ENCODE results near the gene KAZN.
"Not testable (repeated sequence)": the region's sequence is repeated elsewhere in the genome, so short reads cannot be mapped to it uniquely, and the experiment has no call there.

KAZN gene

DNA sequence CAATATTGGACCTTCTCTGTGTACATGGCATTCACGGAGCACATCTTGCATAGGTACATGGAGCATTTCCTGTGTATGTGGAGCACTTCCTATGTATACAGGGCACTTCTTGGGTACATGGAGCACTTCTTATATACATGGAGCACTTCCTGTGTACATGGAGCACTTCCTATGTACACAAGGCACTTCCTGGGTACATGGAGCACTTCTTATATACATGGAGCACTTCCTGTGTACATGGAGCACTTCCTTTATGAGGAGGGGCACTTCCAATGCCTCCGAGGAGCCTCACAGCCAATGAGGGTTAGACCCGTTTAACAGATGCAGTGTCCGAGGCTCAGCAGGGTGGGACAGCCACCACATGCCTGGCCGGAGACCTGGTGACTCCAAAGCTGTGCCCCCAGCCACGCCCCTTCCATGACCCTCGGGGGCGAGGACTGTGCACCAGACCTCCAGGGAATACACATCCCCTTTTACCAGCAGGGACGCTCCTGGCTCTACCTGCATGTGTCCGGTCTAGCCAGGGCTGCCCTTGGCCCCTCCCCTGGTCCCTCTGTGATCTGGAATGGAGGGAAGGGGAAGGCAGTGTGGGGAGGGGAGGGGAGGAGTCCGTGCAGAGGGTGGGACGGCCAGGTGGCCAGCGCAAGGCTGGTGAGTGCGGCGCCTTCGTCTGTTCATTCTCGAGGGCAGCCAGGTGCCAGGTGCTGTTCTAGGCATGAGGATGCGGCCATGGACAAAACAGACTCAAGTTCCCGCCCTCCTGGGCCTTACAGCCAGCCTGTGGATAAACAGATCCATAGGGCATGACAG is 360.0 kb downstream of the KAZN start:
- no peak for DNase-seq (ENCODE audit: low read depth)

GRCh38 chr1:14959059-14959694 is 360.7 kb downstream of the KAZN start:
- no peak for DNase-seq (ENCODE audit: low read depth)

DNA sequence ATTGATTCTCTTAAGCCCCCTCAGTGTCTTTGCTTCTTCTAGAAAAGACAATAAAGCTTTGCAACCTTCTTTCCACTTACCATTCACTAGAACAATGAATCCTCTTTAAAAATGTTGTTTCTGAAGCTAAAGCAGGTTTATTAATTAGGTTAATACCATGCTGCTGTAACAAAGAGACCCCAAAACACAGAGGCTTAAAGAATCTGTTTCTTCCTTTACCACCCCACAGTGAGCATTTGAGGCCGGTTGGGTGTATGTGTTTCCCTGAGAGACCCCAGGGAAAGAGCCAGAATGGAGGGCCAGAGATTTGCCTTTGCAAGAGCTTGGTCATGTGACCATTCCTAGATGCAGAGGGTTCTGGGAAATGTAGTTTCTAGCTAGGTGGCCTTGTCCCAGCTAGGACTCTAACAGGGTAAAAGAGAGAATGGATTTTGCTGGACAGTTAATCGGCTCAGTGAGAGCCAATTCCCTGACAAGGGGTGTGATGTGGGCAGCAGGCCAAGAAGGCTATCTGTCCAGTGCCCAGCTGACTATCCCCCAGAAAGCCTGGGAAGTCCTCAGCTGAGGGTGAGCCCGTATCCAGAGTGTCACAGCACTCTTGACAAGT is 363.3 kb downstream of the KAZN start:
- DNase-seq (ENCODE audit: low read depth) = no peak

DNA sequence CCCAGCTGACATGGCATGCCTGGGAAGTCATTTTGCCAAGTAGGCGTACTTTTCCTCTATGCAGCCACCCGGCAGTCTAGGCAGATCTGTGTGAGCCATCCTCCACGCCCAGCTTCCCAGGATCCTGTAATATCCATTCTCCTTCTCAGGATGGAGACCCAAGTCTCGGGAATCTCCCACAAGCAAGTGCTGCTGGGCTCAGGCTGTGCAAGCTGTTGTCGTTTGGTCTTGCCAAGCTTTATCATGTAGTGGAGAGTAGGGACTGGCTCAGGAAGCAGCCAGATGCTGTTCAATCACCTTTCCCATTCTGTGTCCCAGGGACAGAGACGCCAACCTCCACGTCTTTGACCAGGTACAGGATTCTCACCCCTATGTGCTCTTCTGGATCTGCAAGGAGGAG is 363.9 kb downstream of the KAZN start:
- no peak for DNase-seq (ENCODE audit: low read depth)

GRCh38 chr1:14963791-14964710 is 365.6 kb downstream of the KAZN start:
- DNase-seq (ENCODE audit: low read depth) = not testable (repeated sequence)

- no peak for DNase-seq (ENCODE audit: low read depth)
These were observed 366.2 kb downstream of the KAZN start for GRCh38 chr1:14964711-14965055.

GRCh38 chr1:14968251-14968851 is 369.9 kb downstream of the KAZN start:
- DNase-seq (ENCODE audit: low read depth) = no peak

DNA sequence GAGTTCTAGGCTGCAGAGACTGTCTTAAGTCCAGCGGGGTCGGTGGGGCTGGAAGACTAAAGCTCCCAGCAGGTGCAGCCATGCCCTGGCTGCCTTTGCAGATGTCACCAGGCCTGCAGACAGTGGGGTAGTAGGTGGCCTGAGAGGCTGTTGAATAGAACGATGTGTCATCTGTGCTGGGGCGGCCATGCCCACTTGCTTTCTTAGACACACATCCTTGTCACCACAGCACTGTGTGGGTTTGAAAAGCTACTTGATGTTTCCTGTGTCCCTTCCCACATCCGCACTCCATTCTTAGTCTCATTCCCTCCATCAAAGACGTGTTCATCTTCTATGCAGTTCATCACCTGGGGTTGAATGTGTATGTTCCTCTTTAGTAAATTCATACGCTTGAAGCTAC is 370.5 kb downstream of the KAZN start:
- DNase-seq (ENCODE audit: low read depth) = no peak

DNA sequence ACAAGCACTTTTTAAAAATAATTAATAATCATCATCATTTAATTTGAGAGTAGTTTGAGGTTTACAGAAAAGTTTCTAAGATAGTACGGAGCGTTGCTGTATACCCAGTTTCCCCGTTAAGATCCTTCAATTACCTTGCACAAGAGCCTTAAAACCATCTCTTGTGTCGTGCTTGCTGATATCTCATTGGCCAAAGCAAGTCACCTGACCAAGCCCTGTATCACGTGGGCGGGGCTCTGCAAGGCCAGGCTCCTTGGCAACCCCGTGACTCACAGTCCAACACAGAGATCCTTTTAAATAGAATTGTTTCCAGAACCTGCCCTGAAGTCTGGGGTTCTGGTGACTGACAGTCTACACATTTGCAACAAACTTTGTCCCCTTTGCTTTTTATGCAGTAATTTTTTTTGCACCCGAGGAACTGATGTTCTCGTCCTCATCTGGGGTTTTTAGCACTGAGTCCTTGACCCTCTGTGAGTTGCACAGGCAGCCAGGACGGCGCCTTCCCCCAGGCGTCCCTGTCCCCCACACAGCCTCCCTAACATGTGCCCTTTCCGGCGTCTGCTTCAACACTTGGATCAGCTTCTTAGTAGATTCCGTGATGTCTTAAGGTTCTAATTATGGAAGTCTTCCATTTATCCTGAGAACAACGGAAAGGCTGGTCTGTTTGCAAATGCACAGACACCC is 371.8 kb downstream of the KAZN start:
- DNase-seq (ENCODE audit: low read depth) = no peak

GRCh38 chr1:14970799-14971141 is 372.3 kb downstream of the KAZN start:
- DNase-seq (ENCODE audit: low read depth) = no peak

GRCh38 chr1:14971221-14971620 is 372.7 kb downstream of the KAZN start:
- DNase-seq (ENCODE audit: low read depth) = no peak

GRCh38 chr1:14972107-14972506 is 373.6 kb downstream of the KAZN start:
- DNase-seq (ENCODE audit: low read depth) = no peak

GRCh38 chr1:14973773-14974172 is 375.3 kb downstream of the KAZN start:
- DNase-seq (ENCODE audit: low read depth) = no peak

DNA sequence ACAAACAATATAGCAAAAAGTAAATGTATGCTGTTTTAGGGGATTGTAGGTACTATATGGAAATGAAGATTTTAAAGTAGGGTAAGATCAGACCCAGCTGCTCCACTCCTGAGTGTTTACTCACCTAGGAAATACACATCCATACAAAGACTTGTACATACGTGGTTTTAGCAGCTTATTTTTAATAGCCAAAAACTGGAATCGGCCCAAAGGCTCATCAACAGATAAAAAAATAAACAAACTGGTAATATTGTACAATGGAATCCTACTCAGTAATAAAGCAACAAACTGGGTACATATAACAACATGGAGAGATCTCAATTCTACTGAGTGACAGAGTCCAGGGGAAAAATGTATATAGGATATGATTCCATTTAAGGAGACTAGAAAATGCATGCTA is 375.9 kb downstream of the KAZN start:
- DNase-seq (ENCODE audit: low read depth) = no peak

GRCh38 chr1:14975119-14975518 is 376.6 kb downstream of the KAZN start:
- DNase-seq (ENCODE audit: low read depth) = no peak

DNA sequence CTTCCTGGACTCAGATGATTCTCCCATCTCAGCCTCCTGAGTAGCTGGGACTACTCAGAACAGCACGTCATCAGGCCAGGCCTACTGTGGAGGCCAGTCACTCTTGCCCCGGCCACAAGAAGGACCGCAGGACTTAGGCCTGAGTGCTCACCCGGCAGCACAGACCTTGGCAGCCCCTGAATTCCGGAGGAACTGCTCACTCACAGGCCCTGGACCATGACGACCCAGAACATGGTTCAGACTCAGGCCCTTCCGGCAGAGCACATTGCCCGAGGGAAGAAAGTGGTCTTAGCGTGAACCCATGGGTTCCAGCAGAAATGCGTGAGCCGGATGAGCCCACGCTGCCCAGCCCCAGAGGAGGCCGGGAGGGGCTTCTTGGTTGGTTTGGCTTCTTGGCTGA is 377.8 kb downstream of the KAZN start:
- DNase-seq (ENCODE audit: low read depth) = no peak

- no peak for DNase-seq (ENCODE audit: low read depth)
These were observed 378.9 kb downstream of the KAZN start for GRCh38 chr1:14977338-14977931.

GRCh38 chr1:14980621-14981218 is 382.2 kb downstream of the KAZN start:
- no peak for DNase-seq (ENCODE audit: low read depth)

DNA sequence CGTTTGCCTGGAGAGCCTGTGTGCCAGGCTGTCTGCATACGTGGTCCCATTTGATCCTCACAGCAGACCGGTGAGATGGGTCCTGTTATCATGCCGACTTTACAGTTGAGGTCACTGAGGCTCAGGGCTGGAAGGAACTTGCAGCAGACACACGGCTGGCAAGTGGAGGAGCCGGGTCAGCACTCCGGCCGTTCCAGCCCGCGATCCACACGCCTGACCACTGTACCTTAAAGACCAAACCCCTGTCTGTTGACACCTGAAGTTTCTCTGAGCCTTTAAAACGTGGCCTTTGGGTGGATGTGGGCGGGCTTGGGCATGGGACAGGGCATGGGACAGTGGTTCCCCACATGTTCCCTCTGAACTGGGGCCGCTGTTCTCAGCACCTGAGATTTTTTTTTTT is 383.5 kb downstream of the KAZN start:
- no peak for DNase-seq (ENCODE audit: low read depth)

- no peak for DNase-seq (ENCODE audit: low read depth)
These were observed 384.8 kb downstream of the KAZN start for GRCh38 chr1:14983277-14983676.

- DNase-seq (ENCODE audit: low read depth) = no peak
These were observed 387.7 kb downstream of the KAZN start for GRCh38 chr1:14986168-14986567.

All from activated T-helper 9 cell treated with anti-CD3 and anti-CD28 coated beads, Interleukin-2, amount 50 U/mL, for 16 hours (primary cell).